Measurements from ENCODE around the gene RMI2.

GRCh38 chr16:11323551-11324336 lies 21.5 kb upstream of the RMI2 start:
- TF ChIP-seq POLR2A (IDR thresholded peaks at IDR 0.05) (no peak), CTCF (IDR thresholded peaks at IDR 0.05) (no peak)
